ENCODE data around the gene SH3D19.

- TF ChIP-seq CTCF (IDR thresholded peaks at IDR 0.05) (no peak), EP300 (IDR thresholded peaks at IDR 0.05) (no peak)
These were observed 110.1 kb downstream of the SH3D19 start for GRCh38 chr4:151215295-151215694.

All from tibial nerve (tissue), 4 donors.